ENCODE measurements around the gene CRIM1. TPM values are rescaled to one million over a fixed set of nuclear protein-coding genes. Genes with fewer than 3 reads are reported as not detected.
A peak's percentile ranks its signal among the peaks of the same experiment; 100 is the strongest.

CRIM1 gene
- total and polyA plus RNA-seq, 2 experiments from 2014 or later, result 76.4 to 485 TPM

DNA sequence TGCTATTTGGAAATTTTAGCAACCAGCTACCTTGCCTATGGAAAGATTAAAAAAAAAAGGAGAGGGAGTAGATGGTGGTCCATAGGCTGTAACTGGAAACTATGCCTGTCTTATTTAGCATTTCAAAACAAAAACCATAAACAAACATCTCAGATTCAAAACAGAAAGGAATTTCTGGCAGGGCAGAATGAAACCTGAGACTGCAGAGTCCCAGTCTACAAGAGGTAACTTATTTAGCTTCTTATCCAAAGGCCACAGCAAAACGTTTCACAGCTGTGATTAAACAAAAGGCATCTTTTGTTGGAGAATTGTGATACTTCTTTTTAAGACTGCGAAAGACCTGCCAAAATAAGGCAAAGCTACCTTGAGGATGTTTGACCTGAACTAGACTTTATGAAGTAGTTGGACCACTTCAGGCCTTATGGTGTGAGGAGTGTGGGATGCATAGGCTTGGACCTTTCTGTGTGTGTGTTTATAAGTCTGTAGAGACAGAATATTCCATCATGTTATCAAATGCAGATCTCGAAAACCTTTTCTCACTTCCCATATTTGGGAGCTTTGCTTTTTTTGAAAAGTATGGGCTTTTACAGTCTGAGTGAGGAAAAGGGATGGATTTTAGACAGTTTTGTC lies 11.0 kb downstream of the CRIM1 start:
- H3K27me3 ChIP-seq (replicated peaks; ENCODE audit: insufficient read depth), result no peaks in the 10 kb centered on the region
- no peak overlapping the region for H2AFZ ChIP-seq
- in situ Hi-C loops (cut with MboI), result no loop called here
- WGBS, 2 experiments (ENCODE audit: low coverage in 1 of 2, low lambda C conversion rate in 2 of 2, missing lambda C conversion rate in 2 of 2), result 75 to 77% methylated on average over 3 of the region's 3 CpGs
- peak overlapping the region; percentile 54 for H3K4me2 ChIP-seq (ENCODE audit: unreplicated experiment)
- no peaks in the 10 kb centered on the region for H3K9me2 ChIP-seq (ENCODE audit: insufficient read depth)
- H3K9ac ChIP-seq, result no peak overlapping the region
- no peaks in the 10 kb centered on the region for H3K9me3 ChIP-seq (ENCODE audit: low read depth)
- DNase-seq, result no peak
- TF ChIP-seq EZH2phosphoT487 (IDR thresholded peaks at IDR 0.05; ENCODE audit: insufficient read depth, low read depth), result no peak
- TF ChIP-seq EZH2 (IDR thresholded peaks at IDR 0.05; ENCODE audit: insufficient read depth, poor library complexity, severe bottlenecking), result no peak
- peak overlapping the region; percentile 20 for H3K27ac ChIP-seq
- H3K4me3 ChIP-seq, result no peak overlapping the region
- H3F3A ChIP-seq (ENCODE audit: insufficient read depth), result peaks cover 97% of the 10 kb centered on the region
- H4K20me1 ChIP-seq (ENCODE audit: insufficient read depth), result 0 out of 2 replicates have a peak, but pooled peaks cover 5% of the 10 kb centered on the region
- H3K79me2 ChIP-seq (ENCODE audit: insufficient read depth), result peaks cover 100% of the 10 kb centered on the region
- peaks cover 22% of the 10 kb centered on the region for H3K36me3 ChIP-seq (ENCODE audit: low read depth)
- peaks cover 96% of the 10 kb centered on the region for H3K4me1 ChIP-seq (ENCODE audit: insufficient read depth)

DNA sequence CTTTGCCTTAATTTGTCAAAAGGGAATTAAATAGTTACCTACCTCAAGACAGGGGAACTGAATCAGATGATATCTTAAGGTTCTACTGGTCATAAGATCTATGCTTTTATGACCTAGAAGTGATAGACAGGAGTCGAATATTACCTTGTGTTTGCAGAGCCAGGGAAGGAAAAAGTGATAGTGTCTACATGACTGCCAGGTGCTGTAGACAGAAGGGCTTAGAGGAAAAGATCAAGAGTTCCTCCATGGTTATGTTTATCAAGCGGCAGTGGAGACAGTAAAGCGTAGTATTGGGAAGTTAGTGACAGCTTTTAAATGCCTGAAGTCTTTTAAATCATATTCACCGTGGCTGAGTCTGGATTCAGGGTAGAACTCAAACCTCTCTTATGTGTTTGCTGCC lies 11.9 kb downstream of the CRIM1 start:
- no peak for DNase-seq
- H3F3A ChIP-seq (ENCODE audit: insufficient read depth), result peaks cover 98% of the 10 kb centered on the region
- peaks cover 98% of the 10 kb centered on the region for H3K4me1 ChIP-seq (ENCODE audit: insufficient read depth)
- H3K4me2 ChIP-seq (ENCODE audit: unreplicated experiment), result peak overlapping the region; percentile 54
- no peaks in the 10 kb centered on the region for H3K27me3 ChIP-seq (replicated peaks; ENCODE audit: insufficient read depth)
- TF ChIP-seq EZH2phosphoT487 (IDR thresholded peaks at IDR 0.05; ENCODE audit: insufficient read depth, low read depth) (no peak), EZH2 (IDR thresholded peaks at IDR 0.05; ENCODE audit: insufficient read depth, poor library complexity, severe bottlenecking) (no peak)
- no peaks in the 10 kb centered on the region for H3K9me2 ChIP-seq (ENCODE audit: insufficient read depth)
- peak overlapping the region; percentile 20 for H3K27ac ChIP-seq
- no peak overlapping the region for H3K9ac ChIP-seq
- peak overlapping the region; percentile 30 for H3K4me3 ChIP-seq
- H3K79me2 ChIP-seq (ENCODE audit: insufficient read depth), result peaks cover 100% of the 10 kb centered on the region
- H3K9me3 ChIP-seq (ENCODE audit: low read depth), result no peaks in the 10 kb centered on the region
- peaks cover 22% of the 10 kb centered on the region for H3K36me3 ChIP-seq (ENCODE audit: low read depth)
- H4K20me1 ChIP-seq (ENCODE audit: insufficient read depth), result no peaks in the 10 kb centered on the region
- WGBS, 2 experiments (ENCODE audit: low coverage in 1 of 2, low lambda C conversion rate in 2 of 2, missing lambda C conversion rate in 2 of 2), result 94 to 96% methylated on average over 4 of the region's 4 CpGs
- in situ Hi-C loops (cut with MboI), result no loop called here
- H2AFZ ChIP-seq, result no peak overlapping the region

DNA sequence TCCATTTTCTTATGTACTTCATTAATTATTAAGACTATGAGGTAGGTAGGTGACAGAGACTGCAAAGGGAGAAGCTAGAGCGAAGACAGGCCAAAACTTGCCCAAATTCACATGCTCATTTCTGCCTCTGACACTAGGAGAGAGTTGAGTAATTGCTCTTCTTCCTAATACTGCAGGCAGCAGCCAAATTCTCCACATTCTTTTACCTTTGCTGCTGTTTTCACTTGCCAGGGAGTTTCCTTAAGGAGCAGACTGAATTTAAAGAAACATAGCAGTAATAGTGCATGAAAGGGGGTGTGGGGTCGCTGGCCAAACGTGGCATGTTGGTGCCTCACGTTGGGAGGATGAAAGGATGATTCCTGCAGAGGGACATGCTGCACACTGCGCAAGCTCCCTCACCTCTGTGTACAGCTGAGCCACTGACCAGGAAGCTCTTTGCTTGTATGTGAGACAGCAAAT lies 12.3 kb downstream of the CRIM1 start:
- peak; percentile 30 for DNase-seq
- H3K4me2 ChIP-seq (ENCODE audit: unreplicated experiment), result peak overlapping the region; percentile 54
- H2AFZ ChIP-seq, result no peak overlapping the region
- WGBS, 2 experiments (ENCODE audit: low coverage in 1 of 2, low lambda C conversion rate in 2 of 2, missing lambda C conversion rate in 2 of 2), result 62 to 66% methylated on average over 5 of the region's 5 CpGs
- peaks cover 98% of the 10 kb centered on the region for H3F3A ChIP-seq (ENCODE audit: insufficient read depth)
- peaks cover 22% of the 10 kb centered on the region for H3K36me3 ChIP-seq (ENCODE audit: low read depth)
- in situ Hi-C loops (cut with MboI), result no loop called here
- no peaks in the 10 kb centered on the region for H3K9me3 ChIP-seq (ENCODE audit: low read depth)
- no peak overlapping the region for H3K9ac ChIP-seq
- H3K79me2 ChIP-seq (ENCODE audit: insufficient read depth), result peaks cover 100% of the 10 kb centered on the region
- H3K27me3 ChIP-seq (replicated peaks; ENCODE audit: insufficient read depth), result no peaks in the 10 kb centered on the region
- peak overlapping the region; percentile 30 for H3K4me3 ChIP-seq
- H4K20me1 ChIP-seq (ENCODE audit: insufficient read depth), result no peaks in the 10 kb centered on the region
- peaks cover 98% of the 10 kb centered on the region for H3K4me1 ChIP-seq (ENCODE audit: insufficient read depth)
- TF ChIP-seq EZH2phosphoT487 (IDR thresholded peaks at IDR 0.05; ENCODE audit: insufficient read depth, low read depth) (no peak), EZH2 (IDR thresholded peaks at IDR 0.05; ENCODE audit: insufficient read depth, poor library complexity, severe bottlenecking) (no peak)
- peak overlapping the region; percentile 20 for H3K27ac ChIP-seq
- H3K9me2 ChIP-seq (ENCODE audit: insufficient read depth), result no peaks in the 10 kb centered on the region

DNA sequence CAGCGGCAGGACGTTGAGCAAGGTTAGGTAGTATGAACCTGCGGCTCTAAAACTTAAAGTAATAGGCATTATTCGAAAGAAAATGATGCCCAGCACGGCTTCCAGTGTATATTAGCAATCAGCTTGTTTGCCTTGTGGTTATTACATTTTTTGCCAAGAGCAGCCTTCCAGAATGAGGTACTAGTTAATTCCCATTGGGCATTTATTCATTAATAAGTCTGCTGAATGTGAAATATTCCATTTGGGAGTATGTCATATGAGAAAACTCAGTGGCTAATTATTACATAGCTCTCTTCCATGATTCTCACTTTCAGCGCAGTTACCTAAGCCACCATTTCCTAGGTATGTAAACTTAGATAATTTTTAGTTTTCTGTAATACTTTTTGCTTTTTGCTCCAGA lies 12.9 kb downstream of the CRIM1 start:
- Histone ChIP-seq H3K9me3 (ENCODE audit: low read depth) (no peaks in the 10 kb centered on the region), H3K79me2 (ENCODE audit: insufficient read depth) (peaks cover 100% of the 10 kb centered on the region), H3K9ac (no peak overlapping the region), H3K9me2 (ENCODE audit: insufficient read depth) (no peaks in the 10 kb centered on the region), H3K27me3 (replicated peaks; ENCODE audit: insufficient read depth) (no peaks in the 10 kb centered on the region), H3K27ac (peak overlapping the region; percentile 20), H3K4me1 (ENCODE audit: insufficient read depth) (peaks cover 98% of the 10 kb centered on the region), H2AFZ (no peak overlapping the region), H3K4me3 (peak overlapping the region; percentile 30; the same call in 1 of the 2 replicates), H4K20me1 (ENCODE audit: insufficient read depth) (no peaks in the 10 kb centered on the region), H3F3A (ENCODE audit: insufficient read depth) (peaks cover 98% of the 10 kb centered on the region), H3K36me3 (ENCODE audit: low read depth) (peaks cover 22% of the 10 kb centered on the region), H3K4me2 (ENCODE audit: unreplicated experiment) (peak overlapping the region; percentile 54)
- in situ Hi-C loops (cut with MboI), result no loop called here
- no peak for DNase-seq
- WGBS, 2 experiments (ENCODE audit: low coverage in 1 of 2, low lambda C conversion rate in 2 of 2, missing lambda C conversion rate in 2 of 2), result 92% methylated on average over 6 of the region's 6 CpGs
- TF ChIP-seq EZH2 (IDR thresholded peaks at IDR 0.05; ENCODE audit: insufficient read depth, poor library complexity, severe bottlenecking) (no peak), EZH2phosphoT487 (IDR thresholded peaks at IDR 0.05; ENCODE audit: insufficient read depth, low read depth) (no peak)

All from GM23248 (cell line).